GM21737 (cell line): ENCODE data around the gene SH3TC1.
A peak's percentile ranks its signal among the peaks of the same experiment; 100 is the strongest.

Experiments used
- ATAC-seq: cut with Tn5 transposase; IDR thresholded peaks from one replicate; pipeline ENCODE4 v1.9.1; 2021; ENCODE audit warnings: mild to moderate bottlenecking, moderate library complexity; ENCODE audit not compliant: unreplicated experiment

Gene SH3TC1

DNA sequence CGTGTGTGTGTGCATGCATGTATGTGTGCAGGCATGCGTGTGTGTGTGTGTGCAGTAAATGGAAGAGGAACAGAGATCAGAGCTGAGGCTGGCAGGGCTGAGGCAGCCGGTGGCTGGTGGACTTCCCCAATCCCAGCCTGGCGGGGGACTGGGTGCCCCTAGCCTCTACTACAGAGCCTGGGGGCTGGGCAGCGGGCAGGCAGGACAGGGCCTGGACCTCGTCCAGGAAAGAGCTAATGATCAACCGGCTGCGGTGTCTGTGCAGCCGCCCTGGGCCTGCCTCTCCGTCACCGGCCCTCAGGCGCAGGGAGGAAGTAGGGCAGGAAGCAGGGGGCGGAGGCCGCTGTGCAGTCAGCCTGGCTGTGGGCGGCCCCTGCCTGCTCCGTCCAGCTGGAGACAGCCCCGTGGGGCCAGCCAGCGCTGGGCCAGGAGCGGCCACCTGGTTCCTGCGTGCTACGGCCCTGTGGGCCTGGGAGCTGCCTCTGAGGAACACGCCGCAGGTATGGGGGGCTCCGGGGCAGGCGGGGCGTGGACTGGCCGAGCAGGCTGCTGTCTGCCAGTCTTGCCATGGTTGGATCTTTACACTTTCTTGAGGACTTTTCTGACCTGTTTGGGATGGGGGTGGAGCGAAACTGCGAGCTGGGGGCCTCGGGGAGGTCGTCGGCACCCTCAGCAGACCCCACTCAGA, at the start of gene SH3TC1:
Gene SH3TC1, plus strand, starts transcription at position 385 of the 688 bp plus-strand sequence. CDS start 5,905 bp downstream, outside the sequence.
- peak; percentile 71 for ATAC-seq

DNA sequence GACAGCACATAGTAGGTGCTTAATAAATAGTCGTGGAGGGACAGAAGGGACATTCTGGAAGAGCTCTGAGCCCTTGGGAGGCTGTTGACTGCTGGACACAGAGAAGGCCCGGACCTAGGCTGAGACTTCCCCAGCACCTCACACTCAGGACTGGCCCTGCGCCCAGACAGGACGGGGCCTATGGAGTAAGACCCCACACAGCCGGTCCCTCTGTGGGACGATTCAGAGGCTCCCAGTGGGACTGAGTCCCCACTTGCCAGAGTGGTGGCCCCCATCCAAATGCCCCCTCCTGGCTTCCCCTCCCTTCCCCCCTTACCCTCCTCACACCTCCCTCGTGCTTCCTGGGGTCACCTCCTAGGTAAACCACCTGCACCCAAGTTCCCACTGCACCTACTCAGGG, 49.4 kb upstream of the SH3TC1 start:
- no peak for ATAC-seq

DNA sequence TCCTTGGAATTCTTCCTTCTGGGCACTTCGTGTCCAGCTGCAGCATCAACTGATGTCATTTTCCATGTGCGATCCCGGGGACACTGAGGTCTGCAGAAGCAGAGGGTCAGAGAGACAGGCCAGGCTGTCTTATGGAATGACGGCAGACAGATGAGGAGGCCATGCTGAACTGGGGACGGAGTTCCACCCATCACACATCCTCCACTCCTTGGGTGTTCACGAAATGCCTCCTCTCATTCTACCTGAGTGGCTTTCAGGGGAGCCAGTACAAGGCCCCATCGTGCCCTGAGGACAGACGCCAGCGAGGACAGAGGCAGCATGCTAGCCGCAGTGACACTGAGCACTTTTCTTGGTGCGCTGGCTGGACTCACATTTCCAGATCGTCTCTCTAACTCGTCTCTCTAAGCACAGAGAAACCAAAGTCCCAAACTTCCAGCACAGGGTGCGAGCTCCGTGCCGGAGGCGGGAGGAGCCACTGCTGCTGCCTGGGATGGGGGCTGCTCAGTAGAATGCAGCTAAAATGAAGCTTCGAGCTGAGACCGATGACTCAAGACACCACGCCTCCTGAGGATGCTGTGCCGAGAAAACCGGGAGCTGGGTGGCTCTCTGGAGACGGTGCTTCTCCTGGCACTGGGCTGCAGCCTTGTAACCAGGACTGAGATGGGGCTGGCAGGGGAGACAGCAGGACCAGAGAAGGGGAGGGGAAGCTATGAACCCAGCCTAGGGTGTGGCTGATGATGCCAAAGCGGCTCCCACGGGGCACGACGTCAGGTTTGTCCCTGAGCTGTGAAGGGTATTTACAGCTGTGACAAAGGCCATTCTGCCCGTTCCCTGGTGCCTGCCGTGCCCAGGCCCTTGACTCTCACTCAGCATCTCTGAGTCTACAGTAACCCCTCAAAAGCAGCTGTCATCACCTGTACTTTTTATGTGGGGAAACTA, 48.7 kb upstream of the SH3TC1 start:
- no peak for ATAC-seq

DNA sequence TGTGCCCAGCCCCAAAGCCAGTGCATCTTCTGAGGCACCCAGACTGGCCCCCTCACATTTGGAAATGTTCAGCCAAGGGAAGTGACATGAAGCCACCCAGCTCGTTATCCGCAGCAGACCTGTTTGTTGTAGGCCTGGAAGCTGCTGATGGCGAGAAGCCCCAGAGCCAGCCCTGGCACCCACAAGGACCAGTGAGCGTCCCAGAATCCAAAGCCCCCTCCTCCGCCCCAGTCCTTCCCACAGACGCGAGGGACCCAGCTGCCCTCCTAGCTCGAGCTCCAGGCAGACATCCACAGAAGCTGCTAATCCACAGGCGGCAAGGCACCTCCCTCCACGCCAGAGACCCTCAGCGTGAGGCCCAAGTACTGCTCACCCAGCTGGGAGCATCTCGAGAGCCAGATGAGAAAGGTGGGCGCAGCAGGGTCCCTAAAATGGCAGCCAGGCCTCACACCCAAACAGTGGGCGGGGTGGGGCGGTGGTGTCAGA, 47.9 kb upstream of the SH3TC1 start:
- ATAC-seq: no peak

DNA sequence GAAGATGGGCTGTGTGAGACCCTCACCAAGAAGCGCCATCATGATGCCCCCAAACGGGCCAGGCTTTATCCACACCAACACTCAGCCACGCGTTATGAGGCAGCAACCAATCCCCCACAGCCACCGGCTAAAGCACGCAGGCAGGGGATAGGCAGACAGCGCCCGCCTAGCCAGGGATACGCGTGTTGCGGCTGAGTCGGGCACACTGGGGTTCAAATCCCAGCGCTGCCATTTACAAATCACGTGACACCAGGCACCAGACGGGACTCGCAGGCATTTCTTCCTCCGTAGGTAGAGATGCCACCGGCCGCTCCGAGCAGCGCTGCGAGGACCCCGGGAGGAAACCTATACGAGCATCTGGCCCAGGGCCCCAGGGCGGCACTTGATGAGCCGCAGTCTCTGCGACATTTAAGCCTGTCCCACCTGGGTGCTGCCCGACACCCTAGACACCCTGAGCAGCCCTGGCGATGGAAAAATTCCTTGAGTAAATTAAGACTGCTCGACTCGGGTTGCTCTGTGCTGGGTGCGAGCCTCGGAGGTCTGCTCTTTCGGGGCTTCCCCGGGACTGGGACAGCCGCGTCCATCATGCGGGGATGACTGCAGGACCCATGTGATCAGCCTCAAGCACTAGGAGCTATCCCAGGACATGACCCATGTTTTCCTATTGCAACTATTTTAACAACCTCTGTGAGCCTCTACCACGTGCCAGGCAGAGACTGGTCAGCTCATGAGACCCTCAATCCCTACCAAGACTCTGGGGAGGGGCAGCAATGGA, 46.8 kb upstream of the SH3TC1 start:
- ATAC-seq: no peak

DNA sequence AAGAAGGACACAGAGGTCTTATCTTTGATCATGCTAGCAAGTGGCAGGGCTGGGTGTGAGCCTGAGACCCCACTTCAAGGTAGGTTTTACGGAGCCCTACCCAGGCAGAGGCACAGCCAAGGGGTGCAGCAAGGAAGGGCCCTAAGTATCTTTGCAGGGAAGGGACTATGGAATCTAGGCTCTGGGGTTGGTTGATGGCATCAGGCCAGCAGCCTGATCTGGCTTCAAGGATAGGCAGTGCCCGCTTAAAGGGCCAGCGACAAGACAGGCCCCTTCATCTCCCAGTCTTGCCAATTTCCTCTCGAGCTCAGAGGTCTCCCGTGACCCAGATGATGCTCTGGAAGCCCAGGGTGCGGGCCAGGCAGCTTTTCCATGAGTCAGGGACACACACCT, 46.2 kb upstream of the SH3TC1 start:
- no peak for ATAC-seq

DNA sequence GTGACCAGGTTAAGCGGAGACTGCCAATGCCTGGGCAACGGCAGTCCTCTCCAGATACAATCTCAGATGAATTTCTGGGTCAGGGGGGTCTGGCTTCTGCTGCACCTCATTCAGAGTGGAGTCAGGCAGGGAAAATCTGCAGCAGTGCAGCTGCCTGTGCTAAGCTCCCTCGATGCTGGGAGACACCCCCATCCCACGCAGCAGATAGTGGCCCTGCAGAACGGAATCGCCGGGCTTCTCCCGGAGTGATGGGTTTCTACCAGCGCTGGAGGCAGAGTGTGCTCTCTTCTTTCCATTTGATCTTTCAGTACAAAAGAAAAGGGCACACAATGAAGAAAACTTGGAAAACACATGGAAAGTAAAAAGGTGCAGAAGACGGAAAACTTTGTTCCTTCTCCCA, 45.6 kb upstream of the SH3TC1 start:
- no peak for ATAC-seq

DNA sequence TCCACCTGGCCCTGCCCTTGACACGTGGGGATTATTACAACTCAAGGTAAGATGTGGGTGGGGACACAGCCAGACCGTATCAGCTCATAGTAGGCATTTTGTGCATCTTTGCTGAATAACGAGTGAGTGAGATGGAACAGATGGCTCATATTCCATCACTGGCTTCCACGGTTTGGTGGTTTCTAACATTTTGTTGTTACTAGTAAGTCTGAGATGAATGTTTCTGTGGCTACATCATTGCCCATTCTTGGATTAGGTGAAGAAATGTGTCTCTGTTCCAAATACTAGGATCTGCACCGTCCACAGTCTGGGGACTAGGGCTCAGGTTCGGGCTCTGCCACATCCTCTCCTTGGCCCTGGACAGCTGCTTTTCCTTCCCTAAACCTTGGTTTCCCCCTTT, 44.0 kb upstream of the SH3TC1 start:
- ATAC-seq: no peak

DNA sequence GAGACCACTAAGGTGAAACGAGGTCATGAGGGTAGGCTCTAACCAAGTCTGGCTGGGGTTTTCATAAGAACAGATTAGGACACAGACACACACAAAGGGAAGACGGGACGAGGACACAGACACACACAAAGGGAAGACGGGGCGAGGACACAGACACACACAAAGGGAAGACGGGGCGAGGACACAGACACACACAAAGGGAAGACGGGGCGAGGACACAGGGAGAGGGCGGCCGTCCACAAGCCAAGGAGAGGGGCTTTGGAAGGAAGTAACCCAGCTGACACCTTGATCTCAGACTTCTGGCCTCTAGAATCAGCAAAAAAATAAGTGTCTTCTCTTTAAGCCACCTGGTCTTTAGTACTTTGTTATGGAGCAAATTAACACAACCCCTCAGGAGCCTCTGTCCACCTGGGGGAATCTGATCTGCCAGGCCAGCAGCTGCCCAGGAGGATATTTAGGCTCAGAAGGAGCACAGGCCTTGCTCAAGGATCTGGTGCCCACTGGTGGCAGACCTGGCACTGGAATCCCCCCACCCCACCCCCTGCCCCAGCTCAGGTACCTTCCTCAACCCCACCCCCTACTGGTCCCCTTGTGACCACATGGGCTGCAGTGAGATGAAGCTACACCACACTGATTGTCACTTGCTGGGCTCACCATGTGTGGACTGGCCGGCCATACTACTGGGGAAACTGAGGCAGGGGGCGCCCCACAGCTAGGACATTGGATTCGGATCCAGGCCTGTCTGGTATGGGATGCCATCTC, 43.2 kb upstream of the SH3TC1 start:
- ATAC-seq: no peak

DNA sequence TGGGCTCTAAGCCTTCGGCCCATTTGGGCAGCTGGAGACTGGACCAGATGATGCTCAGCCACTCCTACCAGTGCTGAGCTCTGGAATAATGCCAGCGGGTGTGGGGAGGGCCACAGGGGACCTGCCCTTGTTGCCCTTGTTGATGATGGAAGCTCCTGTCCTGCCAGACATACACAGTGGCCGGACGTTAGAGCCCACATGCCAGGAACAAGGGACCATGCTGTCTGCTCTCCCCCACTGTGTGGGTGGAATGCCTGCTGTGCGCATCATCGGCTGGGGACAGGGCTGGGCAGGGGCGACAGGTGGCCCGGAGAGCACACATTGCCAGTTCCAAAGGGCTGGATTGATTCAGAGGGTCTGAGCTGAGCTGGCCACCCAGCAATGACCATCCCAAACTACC, 42.5 kb upstream of the SH3TC1 start:
- ATAC-seq: no peak

DNA sequence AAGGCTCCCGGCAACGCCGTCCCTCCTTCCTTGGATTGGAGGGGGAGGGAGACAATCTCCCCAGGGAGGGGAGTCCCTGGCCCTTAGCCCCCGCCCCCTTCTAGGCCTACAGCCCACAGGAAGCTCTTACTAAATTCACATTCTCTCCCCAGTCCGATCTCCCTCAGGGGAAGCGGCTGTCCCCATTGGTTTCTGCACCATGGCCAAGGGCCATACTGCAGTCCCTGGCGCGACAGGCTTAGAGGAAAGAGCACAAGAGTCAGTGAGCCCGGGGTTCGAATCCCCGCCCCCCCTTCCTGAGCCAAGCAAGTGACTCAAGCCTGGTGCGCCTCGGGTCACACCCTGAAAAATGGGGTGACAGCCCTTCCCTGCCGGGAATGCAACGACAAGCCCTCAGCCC, 41.6 kb upstream of the SH3TC1 start:
- no peak for ATAC-seq

DNA sequence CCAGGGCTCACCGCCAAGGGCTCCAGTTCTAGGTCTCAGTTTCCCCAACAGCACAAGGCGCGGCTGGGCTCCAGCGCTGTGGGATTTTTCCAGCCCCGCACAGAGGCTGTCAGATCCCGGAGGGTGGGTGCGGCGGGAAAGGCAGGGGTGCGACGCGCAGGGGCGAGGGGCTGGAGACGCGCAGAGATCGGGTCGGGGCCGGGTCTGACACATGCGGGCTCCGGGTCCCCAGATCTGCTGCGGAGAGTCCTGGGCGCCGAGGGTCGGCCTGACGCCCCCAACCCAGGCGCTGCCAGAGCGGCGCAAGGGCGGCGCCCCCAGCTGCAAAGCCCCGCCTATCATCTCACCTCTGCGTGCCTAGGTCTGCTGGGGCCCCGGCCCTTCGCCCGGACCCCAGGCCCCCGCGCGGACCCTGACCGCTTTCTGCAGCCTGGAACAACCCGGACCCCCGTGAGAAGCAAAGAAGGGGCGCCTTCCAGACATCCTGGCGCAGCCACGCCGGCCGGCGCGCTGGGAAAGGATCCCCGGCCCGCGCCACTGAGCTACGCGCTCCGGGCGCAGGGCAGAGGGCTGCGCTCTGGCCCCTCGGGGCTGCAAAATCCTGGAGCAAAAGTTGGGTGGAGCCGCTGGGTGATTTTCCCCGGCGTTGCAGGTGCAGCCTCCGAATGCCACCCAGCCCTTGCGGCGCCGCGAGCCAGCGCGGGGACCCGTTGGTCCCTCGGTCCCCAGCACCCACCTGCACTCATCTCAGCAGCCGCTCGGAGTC, 41.0 kb upstream of the SH3TC1 start:
- no peak for ATAC-seq

DNA sequence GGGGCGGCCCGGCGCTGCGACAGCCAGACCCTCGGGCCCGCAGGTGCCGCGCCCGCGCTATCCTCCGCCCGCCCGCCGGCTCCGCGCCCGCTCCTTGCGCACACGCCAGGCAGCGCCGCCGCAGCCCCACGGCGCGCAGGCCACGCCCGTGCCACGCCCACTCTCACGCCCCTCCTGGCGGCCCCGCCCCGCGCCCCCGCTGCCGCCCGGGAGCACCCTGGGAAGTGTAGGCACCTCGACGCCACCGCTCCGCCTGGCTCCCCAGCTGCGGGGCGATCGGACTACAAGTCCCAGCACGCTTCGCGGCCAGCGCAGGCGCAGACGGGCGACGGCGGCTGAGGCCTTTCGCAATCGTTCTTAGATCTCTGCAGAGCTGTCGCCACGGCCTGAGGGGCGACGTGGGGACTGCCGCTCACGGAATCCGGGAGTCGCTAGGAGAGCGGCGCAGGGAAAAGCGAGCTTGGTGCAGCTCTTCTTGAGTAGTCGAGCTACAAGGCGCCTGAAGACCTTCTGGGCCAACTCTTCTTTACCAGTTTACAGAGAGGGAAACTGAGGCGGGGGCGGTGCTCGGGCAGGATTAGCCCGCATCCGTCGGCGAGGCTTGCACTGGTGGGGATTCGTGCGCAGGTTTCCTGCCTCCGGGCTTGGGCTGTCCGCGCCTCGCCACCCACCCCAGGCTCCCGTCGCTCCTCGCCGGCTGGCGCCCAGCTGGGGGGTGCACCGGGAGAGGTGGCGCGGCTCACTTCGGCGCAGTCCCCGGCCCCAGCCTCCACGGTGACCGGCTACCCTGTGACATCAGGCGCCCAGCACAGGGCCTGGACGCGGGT, 40.2 kb upstream of the SH3TC1 start, which contains the start of gene ABLIM2:
Gene ABLIM2, minus strand, starts transcription at position 104 of the 827 bp plus-strand sequence. CDS start 124 bp downstream, outside the sequence.
- peak; percentile 97 for ATAC-seq

DNA sequence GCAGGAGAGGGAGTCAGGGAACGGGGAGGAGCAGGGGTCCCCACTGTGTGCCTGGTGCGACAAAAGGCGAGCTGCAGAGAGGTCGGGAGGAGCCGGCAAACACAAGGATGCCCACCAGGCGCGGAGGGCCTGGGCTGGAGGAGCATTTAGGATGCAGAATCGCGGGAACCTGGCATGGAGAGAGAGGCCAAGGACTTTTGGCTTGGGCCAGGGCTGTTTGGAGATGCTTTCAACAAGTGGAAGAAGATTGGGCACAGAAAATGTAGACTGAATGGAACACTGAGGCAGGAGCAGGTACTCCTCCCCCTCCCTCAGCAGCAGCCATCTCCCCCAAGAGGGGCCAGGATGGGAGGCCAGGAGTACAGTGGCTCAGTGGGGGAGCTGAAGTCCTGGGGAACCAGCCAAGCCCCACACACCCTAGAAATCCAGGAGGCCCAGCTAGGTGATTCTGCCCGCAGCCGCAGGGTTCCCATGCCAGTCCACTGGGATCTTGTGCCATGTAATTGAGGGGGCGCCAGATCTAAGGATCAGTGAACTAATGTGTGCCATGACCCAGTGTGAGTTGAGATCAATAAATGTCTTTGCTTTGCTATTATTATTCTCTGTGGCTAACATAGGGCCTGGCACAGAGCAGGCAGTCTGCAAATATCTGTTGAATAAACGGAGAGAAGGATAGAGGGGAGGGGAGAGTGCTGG, 39.4 kb upstream of the SH3TC1 start:
- ATAC-seq: no peak

DNA sequence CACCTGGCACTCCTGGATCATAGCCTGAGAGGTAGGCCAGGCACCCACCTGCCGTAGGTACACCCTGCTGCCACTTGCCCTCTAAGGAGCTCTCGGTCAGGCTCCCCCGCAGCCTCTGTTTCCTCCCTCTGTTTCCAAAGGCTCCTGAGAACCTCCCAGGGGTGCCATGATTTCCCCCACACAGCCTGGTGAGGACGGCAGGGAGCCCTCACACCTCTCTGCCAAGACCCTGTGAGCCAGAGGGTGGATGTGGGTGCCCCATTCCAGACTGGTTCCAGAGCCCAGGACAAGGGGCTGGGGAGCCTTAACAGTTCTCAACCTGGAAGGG, 38.9 kb upstream of the SH3TC1 start:
- no peak for ATAC-seq

DNA sequence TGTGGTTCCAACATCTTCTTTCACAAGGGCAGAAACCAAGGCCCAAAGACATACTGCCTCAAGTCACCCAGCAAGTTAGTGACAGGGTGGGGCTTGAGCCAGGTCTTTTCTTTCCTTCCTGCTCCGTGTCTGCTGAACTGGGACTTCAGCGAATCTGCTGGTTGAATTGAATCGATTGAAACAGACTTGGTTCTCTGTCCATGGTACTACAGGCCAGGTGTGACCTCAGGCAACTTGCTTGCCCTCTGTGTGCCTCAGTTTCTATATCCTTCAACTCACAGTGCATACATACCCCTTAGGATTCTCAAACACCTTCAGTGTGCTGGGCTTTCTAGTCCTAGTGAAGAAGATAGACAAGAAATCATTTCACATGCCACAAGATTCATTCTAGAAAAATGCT, 38.5 kb upstream of the SH3TC1 start:
- ATAC-seq: no peak

DNA sequence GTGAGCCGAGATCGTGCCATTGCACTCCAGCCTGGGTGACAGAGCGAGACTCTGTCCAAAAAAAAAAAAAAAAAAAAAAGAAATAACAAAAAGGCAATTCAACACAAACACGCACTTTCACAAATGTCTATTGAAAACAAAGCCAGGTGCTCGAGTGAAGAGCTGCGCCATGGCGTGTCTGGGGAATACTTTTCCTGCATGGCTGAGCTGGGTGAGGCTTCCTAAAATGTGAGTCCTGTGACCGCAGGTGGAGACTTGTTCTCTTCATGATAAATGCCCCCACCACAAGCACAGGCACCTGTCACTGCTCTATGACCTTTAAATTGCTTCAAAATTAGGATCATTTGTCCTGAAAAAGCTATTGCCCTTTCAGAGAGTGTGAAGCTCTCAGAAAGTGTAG, 36.5 kb upstream of the SH3TC1 start:
- ATAC-seq: no peak

DNA sequence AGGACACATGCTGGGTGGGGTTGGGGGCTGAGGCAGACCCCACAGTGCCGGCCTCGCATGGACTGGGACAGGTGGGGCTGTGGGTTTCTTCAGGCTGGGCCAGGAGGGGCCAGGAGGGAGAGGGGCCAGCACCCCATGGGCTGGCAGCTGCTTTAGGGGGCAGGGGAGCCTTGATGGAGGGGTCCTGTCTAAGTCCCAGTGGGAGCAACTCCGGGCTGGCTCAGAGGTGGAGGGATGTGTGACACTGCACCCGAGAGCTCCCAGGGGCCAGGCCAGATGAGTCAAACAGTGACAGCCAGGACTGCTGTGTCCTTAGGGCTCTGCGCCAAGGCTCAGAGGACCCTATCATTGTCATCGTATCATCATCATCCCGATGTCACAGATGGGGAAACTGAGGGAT, 36.1 kb upstream of the SH3TC1 start:
- ATAC-seq: no peak
